KMS-11 (cell line): Measurements from ENCODE around the gene TTC8.

Experiments
- H2AFZ ChIP-seq: fragments of 200-600 bp; sonication (generic); 2 replicates; pipeline ENCODE4 v1.6.1; 2016; ENCODE audit warnings: antibody characterized with exemption, mixed run types, low read depth
- H3K27ac ChIP-seq: fragments of 200-600 bp; sonication (generic); 2 replicates; pipeline ENCODE4 v1.6.1; 2016; ENCODE audit warnings: mild to moderate bottlenecking, mixed run types
- H3K27me3 ChIP-seq: fragments of 200-600 bp; sonication (generic); 2 replicates; pipeline ENCODE4 v1.6.1; 2017; ENCODE audit warnings: mild to moderate bottlenecking, low read depth, mixed run types, moderate library complexity; ENCODE audit not compliant: insufficient read depth
- H3K36me3 ChIP-seq: fragments of 200-600 bp; sonication (generic); 2 replicates; pipeline ENCODE4 v1.6.1; 2017; ENCODE audit warnings: mild to moderate bottlenecking, mixed run types; ENCODE audit not compliant: insufficient read depth
- H3K4me1 ChIP-seq: fragments of 200-600 bp; sonication (generic); 2 replicates; pipeline ENCODE4 v1.6.1; 2016; ENCODE audit warnings: mild to moderate bottlenecking, low read depth, mixed run types; ENCODE audit not compliant: poor library complexity, severe bottlenecking
- H3K4me2 ChIP-seq: fragments of 200-600 bp; sonication (generic); 2 replicates; pipeline ENCODE4 v1.7.0; 2016; ENCODE audit warnings: mild to moderate bottlenecking, mixed run types
- H3K4me3 ChIP-seq: fragments of 200-600 bp; sonication (generic); IDR thresholded peaks from 2 replicates; pipeline ENCODE4 v1.6.1; 2017; ENCODE audit warnings: low read depth, low read length, mixed read lengths; ENCODE audit not compliant: insufficient read depth
- H3K79me2 ChIP-seq: fragments of 200-600 bp; sonication (generic); 2 replicates; pipeline ENCODE4 v1.6.1; 2016; ENCODE audit warnings: low read depth, mixed run types; ENCODE audit not compliant: insufficient read depth
- H3K9ac ChIP-seq: fragments of 200-600 bp; sonication (generic); 2 replicates; pipeline ENCODE4 v1.6.1; 2016; ENCODE audit warnings: mild to moderate bottlenecking, mixed run types
- H4K20me1 ChIP-seq: fragments of 200-600 bp; sonication (generic); 2 replicates; pipeline ENCODE4 v1.6.1; 2016; ENCODE audit warnings: mild to moderate bottlenecking, mixed run types; ENCODE audit not compliant: insufficient read depth
- CTCF ChIP-seq: fragments of 200-600 bp; sonication (generic); conservative IDR thresholded peaks from 2 replicates; pipeline ENCODE4 v1.6.1; 2017; ENCODE audit warnings: low read depth, mild to moderate bottlenecking, antibody characterized with exemption, low read length, moderate library complexity, mixed read lengths

Gene TTC8

DNA sequence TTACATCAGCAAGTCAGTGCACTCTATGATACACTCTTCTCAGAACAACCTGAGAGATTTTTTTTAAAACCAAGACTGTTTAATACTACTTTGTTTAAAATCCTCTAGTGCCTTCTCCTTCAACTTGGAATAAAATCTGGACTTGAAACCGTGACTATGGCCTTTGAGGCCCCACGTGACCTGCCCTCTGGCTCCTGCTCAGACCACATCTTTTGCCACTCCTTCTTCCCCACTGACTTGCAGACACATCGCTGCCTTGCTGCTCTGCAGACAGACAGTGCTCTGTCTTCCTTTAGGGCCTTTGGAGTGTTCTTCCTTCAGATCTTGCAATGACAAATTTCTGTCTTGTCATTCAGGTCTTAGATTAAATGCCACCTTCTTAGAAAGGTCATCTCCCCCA lies 48.5 kb downstream of the TTC8 start:
- H3K4me2 ChIP-seq = no peak overlapping the region
- H3K27me3 ChIP-seq = no peaks in the 10 kb centered on the region
- no peak for TF ChIP-seq CTCF
- H3K27ac ChIP-seq = no peak overlapping the region
- no peaks in the 10 kb centered on the region for H3K79me2 ChIP-seq
- no peak overlapping the region for H3K9ac ChIP-seq
- H2AFZ ChIP-seq = no peak overlapping the region
- no peaks in the 10 kb centered on the region for H3K4me1 ChIP-seq
- H3K4me3 ChIP-seq = no peak overlapping the region
- H4K20me1 ChIP-seq = no peaks in the 10 kb centered on the region
- H3K36me3 ChIP-seq = no peaks in the 10 kb centered on the region

DNA sequence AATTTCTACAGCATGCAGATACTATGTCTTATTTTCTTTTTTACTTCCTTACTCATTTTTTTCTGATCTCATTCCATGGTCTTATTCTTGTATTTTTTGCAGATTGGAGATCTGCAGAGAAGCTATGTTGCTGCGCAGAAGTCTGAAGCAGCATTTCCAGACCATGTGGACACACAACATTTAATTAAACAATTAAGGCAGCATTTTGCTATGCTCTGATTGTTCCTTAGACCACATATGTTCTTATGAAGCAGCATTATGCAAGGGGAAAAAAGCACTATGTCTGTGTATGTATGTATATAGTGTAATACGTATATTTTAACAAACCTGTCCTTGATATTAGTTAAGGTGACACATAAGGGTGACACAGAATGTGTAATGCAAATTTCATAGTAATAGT lies 52.7 kb downstream of the TTC8 start:
- Histone ChIP-seq H3K27ac (no peak overlapping the region), H3K4me2 (no peak overlapping the region), H3K27me3 (no peaks in the 10 kb centered on the region), H3K9ac (no peak overlapping the region), H3K4me3 (no peak overlapping the region), H2AFZ (no peak overlapping the region), H4K20me1 (no peaks in the 10 kb centered on the region), H3K4me1 (no peaks in the 10 kb centered on the region), H3K79me2 (no peaks in the 10 kb centered on the region), H3K36me3 (no peaks in the 10 kb centered on the region)
- TF ChIP-seq CTCF = no peak

DNA sequence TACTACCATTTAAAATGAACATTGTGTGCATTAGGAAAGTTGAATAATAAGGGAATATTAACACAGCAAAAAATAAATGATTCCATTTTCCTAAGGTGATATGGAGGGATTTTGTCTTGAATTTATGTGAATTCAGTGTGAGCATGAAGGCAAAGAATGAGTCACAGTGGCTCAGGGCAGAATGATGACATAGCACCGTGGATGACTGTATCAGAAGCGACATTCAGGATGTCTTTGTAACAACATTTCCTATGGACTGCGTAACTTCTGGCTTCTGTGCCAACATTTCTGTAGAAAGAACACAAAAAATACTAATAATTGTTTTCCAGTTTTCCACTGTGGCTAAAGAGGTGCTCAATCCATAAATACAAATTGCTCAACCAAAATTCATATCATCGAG lies 54.6 kb downstream of the TTC8 start:
- Histone ChIP-seq H3K79me2 (no peaks in the 10 kb centered on the region), H3K36me3 (no peaks in the 10 kb centered on the region), H4K20me1 (no peaks in the 10 kb centered on the region), H3K4me1 (no peaks in the 10 kb centered on the region), H3K27ac (no peak overlapping the region), H3K27me3 (no peaks in the 10 kb centered on the region), H2AFZ (no peak overlapping the region), H3K4me3 (no peak overlapping the region), H3K4me2 (no peak overlapping the region), H3K9ac (no peak overlapping the region)
- TF ChIP-seq CTCF = no peak

GRCh38 chr14:88882236-88882635 lies 57.8 kb downstream of the TTC8 start:
- no peak for TF ChIP-seq CTCF
- Histone ChIP-seq H3K4me1 (no peaks in the 10 kb centered on the region), H3K36me3 (no peaks in the 10 kb centered on the region), H3K4me2 (no peak overlapping the region), H3K27me3 (no peaks in the 10 kb centered on the region), H3K9ac (no peak overlapping the region), H3K27ac (no peak overlapping the region), H2AFZ (no peak overlapping the region), H4K20me1 (no peaks in the 10 kb centered on the region), H3K4me3 (no peak overlapping the region), H3K79me2 (no peaks in the 10 kb centered on the region)

GRCh38 chr14:88895116-88895515 lies 70.7 kb downstream of the TTC8 start:
- no peaks in the 10 kb centered on the region for H3K27me3 ChIP-seq
- no peak for TF ChIP-seq CTCF
- no peak overlapping the region for H3K4me3 ChIP-seq
- no peaks in the 10 kb centered on the region for H3K4me1 ChIP-seq
- no peaks in the 10 kb centered on the region for H3K79me2 ChIP-seq
- no peak overlapping the region for H3K4me2 ChIP-seq
- no peaks in the 10 kb centered on the region for H3K36me3 ChIP-seq
- H3K27ac ChIP-seq = no peak overlapping the region
- H3K9ac ChIP-seq = no peak overlapping the region
- no peaks in the 10 kb centered on the region for H4K20me1 ChIP-seq
- H2AFZ ChIP-seq = no peak overlapping the region
